ENCODE data around the gene ZNF154. TPM values are rescaled to one million over a fixed set of nuclear protein-coding genes. Genes with fewer than 3 reads are reported as not detected.

ZNF154 gene
- total RNA-seq, 3 donors from 2014 or later: 1.3 to 2.1 (median 1.6) TPM

DNA sequence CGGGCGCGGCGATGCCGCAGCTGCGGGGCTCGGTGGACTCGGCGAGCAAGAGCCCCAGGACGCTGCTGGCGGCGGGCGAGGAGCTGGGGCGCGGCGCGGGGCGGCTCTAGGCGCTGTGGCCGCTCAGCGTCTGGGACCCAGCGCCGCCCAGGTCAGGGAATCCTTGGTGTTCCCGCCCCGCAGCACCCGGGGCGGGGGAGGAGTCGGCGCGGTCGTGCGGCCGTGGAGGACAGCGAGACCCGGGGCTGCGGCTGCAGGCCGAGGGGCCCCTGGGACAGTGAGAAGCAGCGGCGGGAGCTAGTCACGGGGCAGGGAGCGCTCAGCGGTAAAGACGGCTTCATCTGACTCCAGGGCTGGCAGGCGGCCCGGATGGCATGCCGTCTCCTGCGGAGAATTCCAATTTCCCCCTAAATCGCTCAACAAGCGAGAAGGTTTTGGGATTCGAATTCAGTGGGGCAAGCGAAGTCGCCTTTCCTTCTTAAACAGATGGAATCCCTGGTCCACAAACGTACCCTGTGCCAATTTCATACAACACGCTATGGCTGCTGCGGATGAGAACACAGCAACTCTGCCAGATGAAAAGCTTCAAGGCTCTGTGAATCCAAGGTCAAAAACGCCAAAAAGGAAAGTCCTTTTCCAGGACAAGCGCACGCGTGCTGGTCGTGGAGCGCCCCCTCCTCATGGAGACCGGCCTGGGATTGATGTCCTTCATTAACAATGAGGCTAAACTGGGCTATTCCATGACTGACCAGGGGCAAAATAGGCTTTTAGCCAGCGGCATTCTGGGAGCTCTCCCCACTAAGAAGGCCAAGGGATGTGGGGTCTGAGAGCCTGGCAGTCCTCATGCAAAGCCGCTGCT lies 44.5 kb downstream of the ZNF154 start:
- Mint-ChIP-seq H3K4me3 (peak overlapping the region; percentile 67), H3K27me3 (ENCODE audit: low read depth) (peaks cover 47% of the 10 kb centered on the region), H3K36me3 (ENCODE audit: insufficient read depth) (no peaks in the 10 kb centered on the region), H3K9me3 (peaks cover 8% of the 10 kb centered on the region), H3K4me1 (ENCODE audit: low read depth) (peaks cover 3% of the 10 kb centered on the region)
- DNase-seq (no peak), ATAC-seq (peak; percentile 61 to 63)

DNA sequence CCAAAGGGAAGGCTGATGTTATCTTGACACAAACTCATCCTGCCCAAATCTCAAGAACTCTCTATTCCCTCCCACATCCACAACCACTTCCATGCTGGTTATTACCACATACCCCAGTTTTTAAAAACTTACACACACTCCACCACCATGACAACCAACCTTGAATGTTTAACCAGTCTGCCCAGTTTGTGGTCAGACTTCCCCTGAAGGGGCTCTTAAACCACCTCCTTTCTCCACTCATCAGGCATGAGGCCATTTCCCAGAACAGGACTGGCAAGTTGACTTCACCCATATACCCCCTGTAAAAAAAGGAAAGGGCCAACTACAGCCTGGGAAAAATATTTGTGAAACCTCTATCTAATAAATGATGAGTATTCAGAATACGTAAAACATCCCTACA lies 52.7 kb downstream of the ZNF154 start:
- H3K36me3 Mint-ChIP-seq (ENCODE audit: insufficient read depth): peaks cover 2% of the 10 kb centered on the region

DNA sequence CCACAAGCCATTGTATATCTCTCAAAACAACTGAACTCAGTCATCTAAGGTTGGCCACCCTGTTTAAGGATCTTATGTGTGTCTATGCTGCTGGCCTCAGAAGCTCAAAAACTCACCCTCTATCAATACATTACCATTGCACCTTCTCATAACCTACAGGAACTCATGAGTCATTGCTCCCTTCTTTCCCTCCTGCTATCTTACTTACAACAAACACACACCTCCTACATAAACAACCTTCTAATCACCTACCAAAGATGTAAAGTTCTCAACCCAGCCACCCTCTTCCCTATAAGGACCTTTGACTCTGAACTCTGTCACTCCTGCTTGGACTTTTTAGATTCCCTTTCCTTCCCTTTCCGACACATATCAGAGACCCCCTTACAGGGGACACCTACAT lies 53.6 kb downstream of the ZNF154 start:
- H3K4me1 Mint-ChIP-seq (ENCODE audit: low read depth): peaks cover 7% of the 10 kb centered on the region
- no peak overlapping the region for H3K4me3 Mint-ChIP-seq
- H3K36me3 Mint-ChIP-seq (ENCODE audit: insufficient read depth): peaks cover 2% of the 10 kb centered on the region
- H3K27me3 Mint-ChIP-seq (ENCODE audit: low read depth): peaks cover 31% of the 10 kb centered on the region
- DNase-seq (no peak), ATAC-seq (no peak)
- H3K9me3 Mint-ChIP-seq: peaks cover 52% of the 10 kb centered on the region

More for the DNA sequence above, 52.7 kb downstream of the ZNF154 start:
- Mint-ChIP-seq H3K27me3 (ENCODE audit: low read depth) (peaks cover 37% of the 10 kb centered on the region), H3K9me3 (peaks cover 50% of the 10 kb centered on the region), H3K4me1 (ENCODE audit: low read depth) (peaks cover 5% of the 10 kb centered on the region), H3K4me3 (no peak overlapping the region)
- no peak for ATAC-seq
- DNase-seq: no peak

DNA sequence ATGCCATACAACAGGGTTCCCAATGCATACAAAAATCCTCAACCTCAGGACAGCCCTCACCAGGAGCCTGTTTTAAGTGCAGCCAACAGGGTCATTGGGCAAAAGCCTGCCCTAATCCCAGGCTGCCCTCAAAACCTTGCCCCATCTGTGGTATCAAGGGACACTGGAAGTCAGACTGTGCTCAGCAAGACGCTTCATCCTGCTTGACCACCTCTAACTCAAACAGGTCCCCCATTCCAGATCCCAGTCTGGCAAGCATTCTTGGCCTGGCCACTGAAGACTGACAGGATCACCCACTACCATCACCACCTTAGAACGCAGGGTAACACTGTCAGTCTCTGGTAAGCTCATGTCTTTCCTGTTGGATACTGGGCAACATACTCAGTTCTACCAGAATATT lies 55.3 kb downstream of the ZNF154 start:
- DNase-seq (no peak), ATAC-seq (no peak)
- H3K27me3 Mint-ChIP-seq (ENCODE audit: low read depth): peaks cover 28% of the 10 kb centered on the region
- peaks cover 2% of the 10 kb centered on the region for H3K36me3 Mint-ChIP-seq (ENCODE audit: insufficient read depth)
- H3K4me1 Mint-ChIP-seq (ENCODE audit: low read depth): peaks cover 7% of the 10 kb centered on the region
- no peak overlapping the region for H3K4me3 Mint-ChIP-seq
- H3K9me3 Mint-ChIP-seq: peaks cover 50% of the 10 kb centered on the region

DNA sequence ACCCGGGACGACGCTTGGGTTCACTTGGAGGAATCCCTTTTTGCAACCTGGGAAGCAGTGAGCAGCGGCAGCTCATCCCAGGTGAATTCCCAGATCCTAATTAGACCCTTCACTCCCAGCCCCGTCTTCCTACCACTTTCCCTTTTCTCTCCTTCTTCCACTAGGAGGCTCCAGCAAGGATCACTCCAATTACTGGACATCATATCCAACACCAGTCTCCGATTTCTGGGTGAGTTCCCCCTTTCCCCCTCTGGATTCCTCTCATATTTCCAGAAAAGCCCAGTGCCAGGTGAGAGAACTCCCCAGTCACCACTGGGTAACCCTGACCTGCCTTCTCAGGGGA lies 57.4 kb downstream of the ZNF154 start:
- ATAC-seq: no peak
- Mint-ChIP-seq H3K27me3 (ENCODE audit: low read depth) (peaks cover 27% of the 10 kb centered on the region), H3K4me3 (no peak overlapping the region), H3K4me1 (ENCODE audit: low read depth) (peaks cover 7% of the 10 kb centered on the region), H3K36me3 (ENCODE audit: insufficient read depth) (peaks cover 5% of the 10 kb centered on the region), H3K9me3 (peaks cover 63% of the 10 kb centered on the region)
- DNase-seq: no peak

DNA sequence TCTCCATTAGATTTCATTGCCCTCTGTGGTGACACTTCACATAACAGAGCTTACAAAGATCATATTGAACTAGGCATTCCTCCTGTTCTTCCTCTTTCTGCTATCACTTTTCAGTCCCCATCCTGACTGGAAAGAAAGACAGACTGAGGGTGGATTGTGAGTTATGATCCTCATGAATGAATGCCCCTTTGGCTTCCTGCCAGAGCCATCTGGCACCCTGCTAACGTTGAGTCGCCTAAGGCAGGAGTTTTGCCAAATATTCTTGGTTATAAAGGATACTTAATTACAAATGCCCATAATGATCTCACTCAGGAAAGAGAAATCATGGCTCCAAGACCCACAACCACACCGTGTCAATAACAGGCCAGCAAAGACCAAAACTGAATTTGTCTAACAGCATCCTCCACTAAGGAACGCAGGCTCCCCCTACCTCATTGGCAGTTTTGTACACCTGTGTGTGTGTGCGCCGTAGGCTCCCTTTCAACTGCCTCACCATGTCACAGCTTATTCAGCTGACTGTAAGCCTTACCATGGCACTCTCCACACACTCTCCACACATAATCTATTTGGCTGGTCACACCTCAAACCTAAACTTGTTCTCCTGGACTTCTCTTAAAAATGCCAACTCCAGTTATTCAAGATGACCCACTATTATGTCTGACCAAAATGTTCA lies 60.5 kb downstream of the ZNF154 start:
- H3K9me3 Mint-ChIP-seq: peaks cover 50% of the 10 kb centered on the region
- ATAC-seq: no peak
- peaks cover 7% of the 10 kb centered on the region for H3K36me3 Mint-ChIP-seq (ENCODE audit: insufficient read depth)

More for the DNA sequence above, 60.5 kb downstream of the ZNF154 start:
- Mint-ChIP-seq H3K4me1 (ENCODE audit: low read depth) (peaks cover 7% of the 10 kb centered on the region), H3K27me3 (ENCODE audit: low read depth) (peaks cover 10% of the 10 kb centered on the region), H3K4me3 (no peak overlapping the region)
- no peak for DNase-seq

Other genes starting within 250 kb of the ZNF154 start
- gene ZNF772, start 231.6 kb downstream of the ZNF154 start, total RNA-seq: 1 to 10 TPM; 3.1 to 3.7 (median 3.2) TPM
- gene ZNF419, start 221.5 kb downstream of the ZNF154 start, total RNA-seq: 1 to 10 TPM; 3.3 to 4.2 (median 3.9) TPM
- gene ZNF773, start 209.3 kb downstream of the ZNF154 start, total RNA-seq: 1 to 10 TPM; 4.5 to 4.6 (median 4.5) TPM
- 1 to 10 TPM; 3.2 to 4.1 (median 3.8) TPM for gene ZNF549, start 181.8 kb downstream of the ZNF154 start, total RNA-seq
- gene ZNF550, start 149.3 kb downstream of the ZNF154 start, total RNA-seq: 10 to 100 TPM in 1 of 3 donors, 1 to 10 TPM in 2; 8.3 to 10.9 (median 8.7) TPM
- 1 to 10 TPM; 2.8 to 2.9 (median 2.8) TPM for gene ZNF416, start 130.3 kb downstream of the ZNF154 start, total RNA-seq
- gene ZIK1, start 125.1 kb downstream of the ZNF154 start, total RNA-seq: 1 to 10 TPM; 3.7 to 5.6 (median 5.1) TPM
- gene ZNF530, start 109.3 kb downstream of the ZNF154 start, total RNA-seq: 1 to 10 TPM; 4.7 to 7.7 (median 4.9) TPM
- 10 to 100 TPM; 13.7 to 18.9 (median 13.7) TPM for gene ZNF134, start 95.0 kb downstream of the ZNF154 start, total RNA-seq
- 1 to 10 TPM; 4.1 to 4.5 (median 4.4) TPM for gene ZNF211, start 76.0 kb downstream of the ZNF154 start, total RNA-seq
- gene ZSCAN4, start 40.3 kb downstream of the ZNF154 start, total RNA-seq: not detected
- 1 to 10 TPM; 8.7 to 9.7 (median 9.2) TPM for gene ZNF551, start 27.2 kb downstream of the ZNF154 start, total RNA-seq
- 1 to 10 TPM; 4.0 to 6.9 (median 5.9) TPM for gene ZNF671, start 18.4 kb upstream of the ZNF154 start, total RNA-seq
- gene ZNF776, start 37.6 kb upstream of the ZNF154 start, total RNA-seq: 1 to 10 TPM; 5.5 to 7.6 (median 5.7) TPM
- gene ZNF586, start 60.5 kb upstream of the ZNF154 start, total RNA-seq: 10 to 100 TPM; 14.7 to 17.6 (median 15.5) TPM
- gene ZNF552, start 105.7 kb upstream of the ZNF154 start, total RNA-seq: 1 to 10 TPM; 6.4 to 7.9 (median 6.6) TPM
- gene ZNF587B, start 121.1 kb upstream of the ZNF154 start, total RNA-seq: 10 to 100 TPM; 22.6 to 29.1 (median 27.9) TPM
- 10 to 100 TPM; 17.9 to 22.1 (median 20.8) TPM for gene ZNF587, start 140.7 kb upstream of the ZNF154 start, total RNA-seq
- 10 to 100 TPM; 21.7 to 30.6 (median 22.0) TPM for gene ZNF814, start 179.8 kb upstream of the ZNF154 start, total RNA-seq
- gene ZNF417, start 207.4 kb upstream of the ZNF154 start, total RNA-seq: 1 to 10 TPM; 4.7 to 6.8 (median 6.0) TPM
- gene ZNF418, start 226.2 kb upstream of the ZNF154 start, total RNA-seq: 1 to 10 TPM; 1.5 to 1.8 (median 1.8) TPM
- 1 to 10 TPM; 4.7 to 6.4 (median 5.2) TPM for gene ZNF256, start 238.5 kb upstream of the ZNF154 start, total RNA-seq